ENCODE measurements around the gene LILRA2. TPM values are rescaled to one million over a fixed set of nuclear protein-coding genes. Genes with fewer than 3 reads are reported as not detected.

The LILRA2 gene
- total and polyA plus RNA-seq, 2 of the 8 experiments (the other 6 are each of a cell fraction or from before 2014, with no cell fraction given) = not detected

DNA sequence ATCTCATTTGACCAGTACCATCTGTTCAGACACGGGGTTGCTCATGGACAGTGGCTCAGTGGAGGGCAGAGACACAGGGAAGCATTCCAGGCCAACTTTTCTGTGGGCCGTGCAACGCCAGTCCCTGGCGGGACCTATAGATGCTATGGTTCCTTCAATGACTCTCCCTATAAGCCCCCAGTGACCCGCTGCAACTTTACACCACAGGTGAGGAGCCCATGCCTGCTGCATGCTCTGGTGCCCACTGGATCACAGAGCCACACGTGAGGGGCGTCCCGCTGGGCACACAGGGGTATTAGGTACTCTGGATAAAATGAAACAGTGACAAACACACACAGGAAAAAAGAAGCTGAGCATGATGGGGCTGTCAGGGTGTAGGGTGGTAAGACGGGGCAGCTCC, 36.6 kb upstream of the LILRA2 start:
- H3K56ac ChIP-seq (replicated peaks; ENCODE audit: insufficient read length, low read depth, low read length) = no peak overlapping the region
- no peak overlapping the region for H4K5ac ChIP-seq (ENCODE audit: insufficient read length, low read depth, low read length)
- H2BK15ac ChIP-seq (ENCODE audit: low read length) = no peak overlapping the region
- no peak overlapping the region for H4K91ac ChIP-seq (replicated peaks; ENCODE audit: insufficient read length, low read length)
- no peak overlapping the region for H2BK5ac ChIP-seq (ENCODE audit: low read depth, low read length)
- no peak overlapping the region for H3K4me3 ChIP-seq (ENCODE audit: extremely low read depth in 1 of 4, insufficient read depth in 2 of 4, low read depth in 3 of 4, low read length in 4 of 4)
- no peak for TF ChIP-seq POLR2AphosphoS5 (IDR thresholded peaks at IDR 0.05; ENCODE audit: low read depth, low read length)
- TF ChIP-seq RFX5 (IDR thresholded peaks at IDR 0.05; ENCODE audit: borderline replicate concordance, low read depth, low read length) = no peak
- no peak for TF ChIP-seq HDAC6 (IDR thresholded peaks at IDR 0.05; ENCODE audit: low read depth, low read length)
- no peak for TF ChIP-seq FOSL1 (IDR thresholded peaks at IDR 0.05; ENCODE audit: insufficient read depth, low read depth, low read length)
- TF ChIP-seq BRCA1 (IDR thresholded peaks at IDR 0.05; ENCODE audit: low read depth, low read length) = no peak
- TF ChIP-seq NRF1 (IDR thresholded peaks at IDR 0.05; ENCODE audit: low read depth, low read length) = no peak
- no peak for TF ChIP-seq BACH1 (IDR thresholded peaks at IDR 0.05; ENCODE audit: low read length)
- no peak for TF ChIP-seq CHD1 (IDR thresholded peaks at IDR 0.05; ENCODE audit: low read depth, low read length)
- no peak for TF ChIP-seq CBX8 (IDR thresholded peaks at IDR 0.05; ENCODE audit: borderline replicate concordance, low read depth, low read length)
- TF ChIP-seq RBBP5 (IDR thresholded peaks at IDR 0.05; ENCODE audit: borderline replicate concordance, low read depth, low read length) = no peak
- TF ChIP-seq CBX5 (IDR thresholded peaks at IDR 0.05; ENCODE audit: low read depth, low read length) = no peak
- WGBS, 2 experiments (ENCODE audit: extremely low coverage in 1 of 2, insufficient coverage in 1 of 2, insufficient read length in 1 of 2, insufficient replicate concordance in 2 of 2, low coverage in 1 of 2, low lambda C conversion rate in 2 of 2, missing lambda C conversion rate in 1 of 2) = 61% methylated on average over 9 of the region's 9 CpGs; no CpG with 5 or more reads in 1 of the 2 experiments
- peaks cover 74 to 88% of the 10 kb centered on the region in 2 experiments for H3K9me3 ChIP-seq (ENCODE audit: insufficient read depth in 2 of 2, low read depth in 1 of 2, low read length in 1 of 2)
- H4K8ac ChIP-seq (ENCODE audit: extremely low read depth, insufficient read depth, low read length) = no peak overlapping the region
- H2BK120ac ChIP-seq (replicated peaks; ENCODE audit: low read depth, low read length) = no peak overlapping the region
- H2AFZ ChIP-seq (ENCODE audit: low read length) = no peak overlapping the region
- no peak overlapping the region for H2AK5ac ChIP-seq (ENCODE audit: low read depth, low read length)
- H3K14ac ChIP-seq (ENCODE audit: insufficient read length) = no peak overlapping the region
- H4K20me1 ChIP-seq (replicated peaks in 1 of 2; ENCODE audit: control insufficient read depth in 1 of 2, insufficient read depth in 2 of 2, low read length in 2 of 2) = no peaks in the 10 kb centered on the region
- H3K18ac ChIP-seq (ENCODE audit: extremely low read depth, low read length) = no peak overlapping the region
- no peaks in the 10 kb centered on the region for H3K23me2 ChIP-seq (ENCODE audit: low read depth, low read length)
- no peak overlapping the region for H3K4me2 ChIP-seq (ENCODE audit: insufficient read depth in 1 of 2, low read depth in 2 of 2, low read length in 2 of 2)
- no peaks in the 10 kb centered on the region for H3K36me3 ChIP-seq (ENCODE audit: control insufficient read depth in 2 of 4, insufficient read depth in 4 of 4, low read length in 3 of 4)
- H3K4me1 ChIP-seq (replicated peaks in 1 of 4; ENCODE audit: control insufficient read depth in 3 of 4, insufficient read depth in 4 of 4, low read length in 3 of 4) = no peaks in the 10 kb centered on the region
- H3K23ac ChIP-seq (ENCODE audit: insufficient read length) = no peak overlapping the region
- H3K27me3 ChIP-seq (replicated peaks in 1 of 4; ENCODE audit: control insufficient read depth in 3 of 4, extremely low read depth in 1 of 4, insufficient read depth in 3 of 4, low read length in 3 of 4) = no peaks in the 10 kb centered on the region; a peak in 1 of 7 replicates
- DNase-seq (ENCODE audit: low read depth in 1 of 2, low spot score in 2 of 2) (no peak), FAIRE-seq (no peak)
- no peaks in the 10 kb centered on the region for H3K79me2 ChIP-seq (ENCODE audit: control insufficient read depth in 1 of 2, insufficient read depth in 2 of 2, low read length in 2 of 2)
- H2BK12ac ChIP-seq (ENCODE audit: low read depth, low read length) = no peak overlapping the region
- ChIA-PET POLR2A (ENCODE audit: partially characterized antibody) (no interaction called here), CTCF (ENCODE audit: partially characterized antibody) (no interaction called here)
- no peak overlapping the region for H3K4ac ChIP-seq (replicated peaks; ENCODE audit: insufficient read length, low read depth, low read length)
- no peaks in the 10 kb centered on the region for H3K79me1 ChIP-seq (ENCODE audit: low read depth, low read length)
- no peak overlapping the region for H2BK20ac ChIP-seq (ENCODE audit: low read length)
- H3K9ac ChIP-seq (replicated peaks in 1 of 4; ENCODE audit: extremely low read depth in 1 of 4, low read depth in 3 of 4, low read length in 3 of 4) = no peak overlapping the region
- no peak overlapping the region for H3K27ac ChIP-seq (ENCODE audit: low read depth, low read length)

All from H1 (cell line).